AG10803 (cell line): ENCODE measurements around the gene TBC1D7.

Source experiments
- DNase-seq: peaks from one replicate; pipeline ENCODE4 v3.0.0; 2010; ENCODE audit warnings: low read depth
- H3K4me3 ChIP-seq: 2 replicates; pipeline ENCODE4 v1.5.1; 2011; ENCODE audit warnings: mild to moderate bottlenecking, low read length, control low read depth
- TF ChIP-seq, protein P1 (sequence below): conservative IDR thresholded peaks from 2 replicates; pipeline ENCODE4 v1.5.1; 2011; ENCODE audit warnings: mild to moderate bottlenecking, low read length, control low read depth, inconsistent platforms

TBC1D7 gene

DNA sequence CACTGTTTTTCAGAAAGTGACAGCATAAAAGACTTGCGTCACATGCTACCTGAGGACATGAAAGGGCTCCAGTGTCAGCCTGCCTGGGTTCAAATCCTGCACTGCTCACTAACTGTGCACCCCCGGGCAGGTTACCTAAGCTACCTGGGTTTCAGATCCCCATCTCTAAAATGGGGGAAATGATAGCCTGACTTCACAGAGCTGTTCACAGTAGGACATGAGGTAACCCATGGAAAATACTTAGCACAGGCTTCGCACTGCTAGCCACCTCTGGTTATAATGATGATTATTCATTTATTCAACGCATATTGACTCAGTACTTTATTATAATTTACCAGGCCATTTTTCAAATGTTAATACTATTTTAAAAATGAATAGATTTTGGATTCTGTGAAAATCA is 23.0 kb downstream of the TBC1D7 start:
- no peak overlapping the region for H3K4me3 ChIP-seq
- DNase-seq = no peak
- TF ChIP-seq, protein P1, sequence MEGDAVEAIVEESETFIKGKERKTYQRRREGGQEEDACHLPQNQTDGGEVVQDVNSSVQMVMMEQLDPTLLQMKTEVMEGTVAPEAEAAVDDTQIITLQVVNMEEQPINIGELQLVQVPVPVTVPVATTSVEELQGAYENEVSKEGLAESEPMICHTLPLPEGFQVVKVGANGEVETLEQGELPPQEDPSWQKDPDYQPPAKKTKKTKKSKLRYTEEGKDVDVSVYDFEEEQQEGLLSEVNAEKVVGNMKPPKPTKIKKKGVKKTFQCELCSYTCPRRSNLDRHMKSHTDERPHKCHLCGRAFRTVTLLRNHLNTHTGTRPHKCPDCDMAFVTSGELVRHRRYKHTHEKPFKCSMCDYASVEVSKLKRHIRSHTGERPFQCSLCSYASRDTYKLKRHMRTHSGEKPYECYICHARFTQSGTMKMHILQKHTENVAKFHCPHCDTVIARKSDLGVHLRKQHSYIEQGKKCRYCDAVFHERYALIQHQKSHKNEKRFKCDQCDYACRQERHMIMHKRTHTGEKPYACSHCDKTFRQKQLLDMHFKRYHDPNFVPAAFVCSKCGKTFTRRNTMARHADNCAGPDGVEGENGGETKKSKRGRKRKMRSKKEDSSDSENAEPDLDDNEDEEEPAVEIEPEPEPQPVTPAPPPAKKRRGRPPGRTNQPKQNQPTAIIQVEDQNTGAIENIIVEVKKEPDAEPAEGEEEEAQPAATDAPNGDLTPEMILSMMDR = no peak

DNA sequence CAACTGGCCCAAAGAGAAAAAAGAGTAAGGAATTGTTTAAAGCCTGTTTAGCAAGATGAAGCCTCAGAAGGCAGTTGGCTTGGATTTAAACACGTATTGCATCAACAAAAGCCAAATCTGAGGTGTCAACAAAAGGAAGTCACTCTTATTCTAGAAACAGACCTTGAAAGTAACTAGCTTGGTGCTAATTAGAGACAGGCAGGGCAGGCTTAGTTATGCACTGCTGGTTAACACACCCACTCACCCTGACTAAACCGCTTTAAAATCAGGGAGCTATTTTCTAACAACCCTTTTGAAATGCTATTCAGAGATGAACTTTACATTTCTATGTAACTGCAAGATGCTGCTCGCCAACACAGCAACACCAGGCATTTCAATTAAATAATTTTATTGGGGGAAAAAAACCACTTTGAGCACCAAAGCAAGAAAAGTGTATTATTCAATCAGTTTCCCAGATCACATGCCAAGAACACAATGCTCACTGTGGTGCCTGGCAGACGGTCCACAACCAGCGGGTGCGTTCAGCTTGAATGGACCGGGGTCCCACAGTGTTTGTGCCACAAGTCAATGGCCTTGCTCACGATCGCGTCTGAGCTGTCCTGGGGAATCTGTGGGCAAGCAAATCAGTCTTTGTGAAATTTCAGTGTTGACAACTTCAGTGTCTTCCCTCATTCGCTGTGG is 23.6 kb downstream of the TBC1D7 start:
- TF ChIP-seq, protein P1 = no peak
- H3K4me3 ChIP-seq = no peak overlapping the region
- DNase-seq = peak; percentile 34

DNA sequence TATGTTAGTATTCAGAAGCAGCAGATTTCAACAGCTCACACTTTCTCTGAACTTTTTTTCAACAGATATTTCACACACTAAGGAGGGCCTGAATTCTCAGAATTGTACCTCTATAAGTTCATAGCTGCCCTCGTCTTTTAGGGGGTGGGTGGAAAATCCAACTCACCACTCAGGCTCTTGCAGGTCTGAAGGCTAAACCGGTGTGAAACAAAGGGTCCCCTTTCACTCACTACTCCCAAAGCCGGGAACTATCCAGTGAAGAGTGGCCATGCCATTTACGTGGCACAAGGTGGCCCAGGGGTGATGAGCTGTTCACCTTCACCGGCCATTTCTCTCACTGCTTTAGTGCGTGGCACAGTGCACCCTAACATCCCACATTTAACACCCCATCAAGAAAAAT is 24.2 kb downstream of the TBC1D7 start:
- no peak for DNase-seq
- TF ChIP-seq, protein P1 = no peak
- H3K4me3 ChIP-seq = no peak overlapping the region

DNA sequence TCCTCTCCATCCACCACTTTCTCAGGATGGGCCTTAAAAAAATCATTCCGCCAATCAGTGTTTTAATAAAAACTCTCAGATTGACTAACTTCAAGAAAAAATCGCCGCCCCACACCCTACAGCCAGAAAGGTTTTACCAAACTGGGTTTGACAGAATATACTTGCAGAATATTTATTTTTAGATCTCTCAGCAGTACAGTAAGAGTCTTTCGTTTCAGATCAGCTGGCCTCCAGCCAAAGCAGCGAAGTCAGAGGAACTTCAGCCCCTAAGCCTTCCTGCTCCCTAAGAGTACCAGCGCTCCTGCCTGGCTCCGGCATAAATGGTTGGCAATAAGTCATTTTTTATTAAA is 24.7 kb downstream of the TBC1D7 start:
- H3K4me3 ChIP-seq = no peak overlapping the region
- DNase-seq = peak; percentile 31
- TF ChIP-seq, protein P1 = no peak

DNA sequence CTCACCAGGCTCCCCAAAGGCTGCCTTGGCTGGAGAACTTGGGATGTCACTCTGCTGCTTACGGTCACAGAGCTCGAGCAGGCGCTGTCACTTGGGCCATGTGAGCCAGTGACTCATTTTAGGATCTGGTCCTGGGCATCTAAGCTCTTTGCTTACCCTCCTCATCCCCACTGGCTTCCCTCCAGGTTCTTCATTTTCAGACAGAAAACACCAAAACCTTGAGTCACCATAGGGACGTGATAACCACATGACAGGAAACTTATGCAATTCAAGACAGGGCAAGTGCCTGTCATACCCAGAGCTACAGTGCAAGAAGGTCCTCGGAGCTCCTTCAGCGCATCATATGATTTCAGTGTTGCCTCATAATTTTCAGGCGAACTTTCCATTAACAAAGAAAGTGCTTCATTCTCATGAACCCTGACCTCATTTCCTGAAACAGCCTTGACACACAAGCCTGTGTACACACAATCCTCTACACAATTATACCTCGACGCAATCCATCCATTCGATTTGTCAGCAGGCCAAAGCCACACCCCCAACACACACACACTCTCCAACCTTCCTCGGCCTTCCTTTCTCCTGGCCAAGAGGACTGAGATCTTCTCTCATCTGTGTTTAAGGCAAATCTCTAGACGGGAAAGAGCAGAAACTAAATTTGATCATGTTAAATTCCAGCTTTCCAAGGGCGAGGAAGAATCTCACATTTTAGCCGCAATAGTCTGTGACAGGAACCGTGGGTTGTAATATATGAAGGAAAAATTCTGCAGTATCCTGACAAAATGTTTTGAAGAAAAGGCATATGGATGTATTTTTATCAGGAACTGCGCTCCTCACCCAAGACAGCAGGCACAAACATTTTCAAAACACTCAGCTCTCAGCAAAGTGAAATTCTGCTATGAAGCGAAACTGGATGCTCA is 25.3 kb downstream of the TBC1D7 start:
- H3K4me3 ChIP-seq = no peak overlapping the region
- TF ChIP-seq, protein P1 = no peak
- DNase-seq = peak; percentile 99

DNA sequence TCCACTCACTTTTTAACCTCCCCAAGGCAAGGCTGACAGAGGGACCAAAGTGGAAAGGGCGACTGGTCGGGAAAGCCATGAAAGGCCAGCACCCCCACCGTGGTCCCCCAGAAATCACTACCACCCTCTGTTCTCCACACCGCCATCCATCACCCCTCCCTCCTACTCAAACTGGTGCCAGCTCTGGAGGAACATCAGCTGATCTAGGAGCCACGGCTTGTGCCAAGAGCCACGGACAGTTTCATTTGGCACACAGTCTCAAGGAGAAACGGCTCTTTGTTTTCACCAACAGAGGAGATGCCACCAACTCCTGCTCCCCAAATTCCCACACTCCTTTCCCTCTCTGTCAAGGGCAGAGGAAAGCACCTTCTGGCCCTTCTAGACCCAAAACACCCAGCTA is 26.0 kb downstream of the TBC1D7 start:
- peak; percentile 8 for DNase-seq
- TF ChIP-seq, protein P1 = no peak

More for the DNA sequence above, 26.0 kb downstream of the TBC1D7 start:
- H3K4me3 ChIP-seq = no peak overlapping the region
